Stimulated activated naive CD4-positive, alpha-beta T cell treated with Interleukin-2 at 50 U/mL for 16 hours (primary cell): ENCODE measurements around the gene RAP1GDS1.
"Not testable (repeated sequence)": the region's sequence is repeated elsewhere in the genome, so short reads cannot be mapped to it uniquely, and the experiment has no call there.

ENCODE experiments used
- DNase-seq: peaks from one replicate; lab custom pipeline; 2025; lab: John Stamatoyannopoulos, UW

RAP1GDS1 gene

DNA sequence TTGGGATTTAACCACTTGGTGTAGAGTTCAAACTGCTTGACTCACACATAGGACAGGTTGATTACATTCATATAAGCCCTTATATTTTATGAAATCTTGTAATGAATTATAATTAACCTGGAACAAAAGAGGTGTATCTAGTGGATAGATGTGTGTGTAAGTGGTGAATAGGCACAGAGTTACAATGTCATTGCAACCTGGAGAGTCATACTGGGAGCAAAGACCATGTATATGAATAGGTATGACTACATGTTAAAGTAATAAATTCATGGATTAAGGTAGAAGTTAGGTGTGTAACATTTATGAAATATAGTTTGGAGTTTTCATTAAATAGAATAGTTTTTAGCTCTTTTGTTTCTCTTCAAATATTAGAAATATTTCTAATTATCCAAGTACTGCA is 26.1 kb downstream of the RAP1GDS1 start:
- DNase-seq: no peak

DNA sequence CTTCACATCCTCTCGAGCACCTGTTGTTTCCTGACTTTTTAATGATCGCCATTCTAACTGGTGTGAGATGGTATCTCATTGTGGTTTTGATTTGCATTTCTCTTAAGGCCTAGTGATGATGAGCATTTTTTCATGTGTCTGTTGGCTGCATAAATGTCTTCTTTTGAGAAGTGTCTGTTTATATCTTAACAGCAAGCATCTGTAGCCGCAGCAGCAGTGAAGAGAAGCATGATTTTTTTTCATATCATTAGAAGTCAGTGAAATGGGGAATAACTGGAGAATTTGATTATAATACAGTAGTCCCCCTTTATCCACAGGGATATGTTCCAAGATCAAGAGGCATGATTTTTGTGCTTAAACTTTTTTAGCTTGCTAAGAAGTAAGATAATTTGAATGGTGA is 27.5 kb downstream of the RAP1GDS1 start:
- not testable (repeated sequence) for DNase-seq

DNA sequence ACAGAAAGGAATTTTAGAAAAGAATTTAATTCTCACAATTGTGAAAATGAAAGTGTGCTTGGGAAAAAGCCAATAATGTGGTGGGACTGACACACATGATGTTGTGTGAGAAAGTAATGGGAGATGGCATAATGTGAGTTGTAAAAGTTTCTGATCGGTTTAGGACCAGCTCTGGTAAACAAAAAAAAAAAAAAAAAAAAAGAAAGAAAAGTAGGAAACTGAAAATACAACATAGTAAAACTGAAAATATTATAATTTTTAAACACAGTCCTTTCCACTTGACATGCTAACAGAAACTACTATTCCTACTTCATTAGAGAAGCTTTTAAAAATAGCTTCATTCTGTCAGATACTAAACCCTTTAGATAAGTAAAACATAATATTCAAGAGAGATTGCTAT is 28.2 kb downstream of the RAP1GDS1 start:
- no peak for DNase-seq

DNA sequence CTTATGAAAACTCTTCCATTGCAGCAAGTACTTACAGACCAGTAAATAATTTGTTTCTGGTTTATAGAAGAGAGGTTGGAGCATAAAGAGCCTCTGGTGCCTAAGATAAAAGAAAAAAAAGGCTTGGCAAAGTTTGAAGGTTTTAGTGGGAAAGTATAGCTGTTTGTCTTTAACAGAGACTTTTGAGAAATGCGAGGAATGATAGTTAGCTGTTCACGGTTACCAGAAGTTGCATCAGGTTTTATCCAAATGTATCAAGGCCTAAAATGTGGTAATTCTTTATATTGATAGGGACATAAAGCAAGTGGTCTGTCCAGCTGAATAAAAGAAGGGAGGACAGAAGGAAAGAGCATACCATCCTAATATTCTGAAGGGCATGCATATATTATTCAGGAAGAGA is 29.3 kb downstream of the RAP1GDS1 start:
- no peak for DNase-seq

DNA sequence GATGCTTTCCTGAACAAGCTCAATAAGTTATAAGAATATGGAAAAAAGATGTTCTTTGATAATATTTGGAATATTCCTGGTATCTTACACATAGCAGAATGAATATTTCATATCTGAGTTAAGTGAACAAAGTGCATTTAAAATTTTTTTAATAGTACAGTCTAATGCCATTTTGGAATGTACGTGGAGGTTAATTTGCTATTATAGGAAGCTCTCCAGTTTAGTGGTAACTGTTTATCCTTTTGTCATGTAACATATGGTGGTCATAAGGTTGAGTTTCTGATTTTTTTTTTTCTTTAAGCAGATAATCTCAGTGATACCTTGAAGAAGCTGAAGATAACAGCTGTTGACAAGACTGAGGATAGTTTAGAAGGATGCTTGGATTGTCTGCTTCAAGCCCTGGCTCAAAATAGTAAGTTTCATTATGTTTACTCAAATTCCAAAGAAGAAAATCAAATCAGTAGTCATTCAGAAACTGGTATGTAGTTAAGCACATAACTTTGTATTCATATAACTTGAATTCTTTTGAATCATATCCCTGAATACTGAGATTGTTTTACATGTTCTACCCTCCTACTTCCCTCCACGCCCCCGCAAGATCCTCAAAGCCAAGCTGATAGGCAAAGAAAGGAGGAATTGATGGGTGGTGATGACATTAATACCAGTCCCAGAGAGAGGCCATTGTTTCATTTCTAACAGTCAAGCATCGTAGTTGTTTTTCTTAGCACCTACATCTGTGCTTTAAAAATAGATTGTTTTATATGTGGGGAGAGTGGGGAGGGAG is 32.1 kb downstream of the RAP1GDS1 start:
- DNase-seq: no peak

DNA sequence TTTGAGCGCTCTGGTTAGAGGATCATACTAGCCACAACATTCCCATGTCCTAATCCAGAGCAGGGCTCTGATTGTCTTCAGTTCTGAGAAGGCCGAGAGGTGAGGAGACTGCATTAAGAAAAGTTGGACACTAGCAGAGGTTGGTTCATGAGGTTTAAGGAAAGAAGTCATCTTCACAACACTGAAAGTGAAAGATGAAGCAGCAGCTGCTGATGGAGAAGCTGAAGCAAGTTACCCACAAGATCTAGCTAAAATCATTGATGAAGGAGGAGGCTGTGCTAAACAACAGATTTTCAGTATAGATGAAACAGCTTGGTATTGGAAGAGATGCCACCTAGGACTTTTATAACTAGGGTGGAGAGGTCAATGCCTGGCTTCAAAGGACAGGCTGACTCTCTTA is 36.8 kb downstream of the RAP1GDS1 start:
- DNase-seq: no peak

DNA sequence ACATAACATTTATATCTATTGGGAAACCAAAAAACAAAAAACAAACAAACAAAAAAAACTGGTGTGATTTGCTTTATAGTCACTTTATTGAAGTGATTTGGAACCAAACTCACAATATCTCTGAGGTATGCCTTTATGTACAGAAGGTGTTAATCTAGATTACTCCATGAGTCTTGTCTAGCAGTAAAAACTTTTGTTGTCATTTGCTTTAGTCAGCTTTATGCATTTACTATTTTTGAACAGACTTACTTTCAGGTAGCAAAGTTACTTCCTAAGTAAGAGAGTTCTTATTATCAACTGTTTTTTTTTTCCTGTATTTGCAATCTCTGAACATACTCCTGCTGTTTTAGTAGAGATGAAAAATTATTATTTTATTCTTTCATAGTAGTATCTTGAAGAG is 39.5 kb downstream of the RAP1GDS1 start:
- no peak for DNase-seq

DNA sequence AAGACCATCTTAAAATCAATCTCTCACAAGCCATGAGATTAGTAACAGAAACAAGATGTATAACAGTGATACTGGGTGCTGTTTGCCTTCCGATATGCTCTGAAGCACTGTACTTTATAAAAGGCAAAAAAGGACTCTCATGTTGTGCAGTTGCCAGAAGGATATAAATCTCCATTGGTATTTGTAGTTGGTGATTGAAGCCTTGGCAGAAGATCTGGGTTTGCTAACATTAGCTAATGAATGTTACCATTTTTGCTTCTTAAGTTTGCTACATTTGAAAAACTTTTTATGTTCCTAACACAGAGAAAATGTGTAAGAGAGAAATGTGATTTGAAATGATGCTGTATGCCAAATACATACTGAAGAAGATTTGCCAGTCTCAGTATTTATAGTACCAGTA is 44.4 kb downstream of the RAP1GDS1 start:
- DNase-seq: no peak

DNA sequence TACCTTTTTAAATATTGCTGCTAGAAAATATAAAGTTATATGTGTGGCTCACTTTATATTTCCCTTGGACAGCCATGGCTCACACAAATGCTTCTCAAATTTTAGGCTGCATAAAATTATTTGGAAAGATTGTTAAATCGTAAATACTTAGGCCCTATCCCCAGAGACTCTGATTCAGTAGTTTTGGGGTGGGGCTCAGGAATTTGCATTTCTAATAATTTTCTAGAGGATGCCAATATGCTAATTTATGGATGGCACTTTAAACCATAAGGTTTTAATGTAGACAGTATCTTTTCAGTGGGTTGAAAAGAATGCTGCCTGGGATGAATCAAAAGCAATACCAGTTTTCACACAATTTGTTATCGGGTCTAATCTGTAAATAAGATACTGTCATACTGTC is 49.7 kb downstream of the RAP1GDS1 start:
- DNase-seq: no peak

DNA sequence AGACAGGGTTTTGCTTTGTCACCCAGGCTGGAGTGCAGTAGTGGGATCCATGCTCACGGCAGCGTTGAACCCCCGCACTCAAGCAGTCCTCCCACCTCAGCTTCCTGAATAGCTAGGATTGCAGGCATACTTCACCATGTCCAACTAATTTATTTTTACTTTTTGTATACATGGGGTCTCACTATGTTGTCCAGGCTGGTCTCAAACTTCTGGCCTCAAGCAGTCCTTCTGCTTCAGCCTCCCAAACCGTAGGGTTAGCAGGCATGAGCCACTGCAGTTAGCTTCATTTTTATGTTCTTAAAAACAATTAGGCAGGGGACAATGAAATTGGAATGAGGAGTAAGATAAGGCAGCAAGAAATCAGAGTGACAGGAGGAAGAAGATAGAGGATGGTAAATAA is 50.5 kb downstream of the RAP1GDS1 start:
- no peak for DNase-seq

DNA sequence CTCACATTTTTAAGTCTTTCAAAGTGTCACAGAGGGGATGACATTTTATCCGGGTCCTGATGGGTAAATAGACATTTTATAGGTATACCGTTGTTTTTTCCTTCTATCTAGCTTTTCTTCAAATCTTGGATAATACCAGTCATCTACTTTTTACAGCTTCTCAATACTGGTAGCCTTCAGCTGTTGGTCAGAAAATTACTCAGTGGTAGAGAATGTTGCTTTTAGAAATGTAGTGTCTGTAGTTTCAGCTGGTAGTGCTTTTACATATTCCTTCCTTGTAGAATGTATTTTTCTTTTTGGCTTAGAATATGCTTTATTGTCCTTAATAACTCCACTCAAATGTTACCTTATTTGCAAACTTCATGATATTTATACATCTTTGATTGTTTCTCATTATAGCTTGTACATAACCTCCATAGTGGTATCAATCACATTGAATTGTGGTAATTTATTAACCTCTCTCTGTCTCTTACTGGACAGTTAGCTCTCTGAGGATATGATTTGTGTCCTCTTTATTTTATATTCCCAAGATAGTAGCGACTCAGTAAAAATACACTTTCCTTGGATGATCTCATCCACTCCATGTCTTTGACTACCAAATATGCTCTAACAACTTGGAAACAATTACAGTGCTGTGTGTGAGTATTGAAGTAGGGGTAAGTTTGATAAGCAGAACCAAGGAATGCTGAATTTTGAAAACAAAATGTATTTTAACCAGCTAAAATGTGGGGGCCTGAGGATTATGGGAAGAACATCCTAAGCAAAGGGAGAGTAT is 53.8 kb downstream of the RAP1GDS1 start:
- DNase-seq: no peak

DNA sequence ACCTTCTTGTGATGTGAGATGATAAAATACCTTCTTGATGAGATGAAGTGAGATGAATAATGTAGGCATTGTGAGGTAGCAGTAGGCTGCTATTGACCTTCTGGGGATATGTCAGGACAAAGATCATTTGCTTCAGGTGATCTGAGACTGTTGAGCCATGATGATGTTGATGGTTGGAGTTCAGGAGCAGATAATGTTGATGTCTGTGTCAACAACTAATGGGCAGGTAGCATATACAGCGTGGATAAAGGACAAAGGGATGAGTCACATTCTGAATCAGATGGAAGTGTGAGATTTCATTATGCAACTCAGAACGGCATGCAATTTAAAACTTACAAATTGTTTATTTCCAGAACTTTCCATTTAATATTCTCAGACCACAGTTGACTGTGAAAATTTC is 57.3 kb downstream of the RAP1GDS1 start:
- no peak for DNase-seq

DNA sequence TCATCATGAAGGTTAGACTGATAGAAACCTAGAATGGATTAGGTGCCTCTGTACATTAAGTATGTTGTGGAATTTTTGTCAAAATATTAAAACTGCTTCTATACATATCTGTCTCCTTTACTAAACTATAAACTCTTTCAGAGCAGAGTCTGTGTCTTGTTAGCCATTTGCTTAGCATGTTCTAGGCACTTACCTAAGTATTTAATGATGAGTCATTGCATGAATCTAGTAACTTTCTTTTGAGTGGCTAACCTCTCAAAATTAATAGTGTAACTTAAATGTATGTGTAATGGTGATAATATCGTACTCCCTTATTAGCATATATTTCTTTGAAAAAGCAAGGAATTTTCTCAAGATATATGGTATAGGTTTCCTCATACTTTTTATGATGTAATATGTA is 57.8 kb downstream of the RAP1GDS1 start:
- no peak for DNase-seq

DNA sequence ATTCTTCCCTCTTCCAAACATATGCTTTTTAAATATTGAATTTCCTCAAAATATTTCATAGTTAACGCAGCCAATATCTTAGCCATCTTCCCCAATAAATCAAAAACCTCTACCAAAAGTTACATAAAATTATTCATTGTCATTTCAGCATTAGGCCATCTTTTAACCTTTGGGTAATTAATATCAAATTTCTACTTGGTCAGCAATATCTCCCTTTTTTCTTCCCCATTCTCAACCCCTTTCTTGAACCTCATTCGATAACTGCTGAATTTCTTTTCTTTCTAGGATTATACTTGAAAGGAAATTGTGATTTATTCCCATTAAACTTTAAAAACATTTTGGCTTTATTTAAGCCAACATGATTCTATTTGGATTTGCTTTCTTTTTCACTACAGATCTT is 65.0 kb downstream of the RAP1GDS1 start:
- no peak for DNase-seq

DNA sequence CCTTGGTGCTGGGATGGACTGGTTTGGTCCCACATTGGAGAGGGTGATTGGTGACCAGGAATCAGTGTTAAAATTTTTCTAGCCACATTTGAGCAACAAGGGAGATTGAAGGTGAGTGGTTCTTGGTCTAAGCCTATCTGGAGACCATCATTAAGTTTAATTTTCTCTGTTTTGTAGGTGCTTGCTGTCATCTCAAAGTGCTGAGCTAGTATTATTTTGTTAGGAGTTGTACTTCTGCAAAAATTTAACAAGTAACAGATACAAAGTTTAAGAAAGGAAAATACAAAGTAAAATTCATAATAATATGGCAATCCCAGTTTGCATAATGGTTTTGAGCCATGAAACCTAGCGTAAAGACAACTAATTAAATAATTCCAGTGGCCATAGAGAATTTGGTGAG is 66.5 kb downstream of the RAP1GDS1 start:
- DNase-seq: no peak

DNA sequence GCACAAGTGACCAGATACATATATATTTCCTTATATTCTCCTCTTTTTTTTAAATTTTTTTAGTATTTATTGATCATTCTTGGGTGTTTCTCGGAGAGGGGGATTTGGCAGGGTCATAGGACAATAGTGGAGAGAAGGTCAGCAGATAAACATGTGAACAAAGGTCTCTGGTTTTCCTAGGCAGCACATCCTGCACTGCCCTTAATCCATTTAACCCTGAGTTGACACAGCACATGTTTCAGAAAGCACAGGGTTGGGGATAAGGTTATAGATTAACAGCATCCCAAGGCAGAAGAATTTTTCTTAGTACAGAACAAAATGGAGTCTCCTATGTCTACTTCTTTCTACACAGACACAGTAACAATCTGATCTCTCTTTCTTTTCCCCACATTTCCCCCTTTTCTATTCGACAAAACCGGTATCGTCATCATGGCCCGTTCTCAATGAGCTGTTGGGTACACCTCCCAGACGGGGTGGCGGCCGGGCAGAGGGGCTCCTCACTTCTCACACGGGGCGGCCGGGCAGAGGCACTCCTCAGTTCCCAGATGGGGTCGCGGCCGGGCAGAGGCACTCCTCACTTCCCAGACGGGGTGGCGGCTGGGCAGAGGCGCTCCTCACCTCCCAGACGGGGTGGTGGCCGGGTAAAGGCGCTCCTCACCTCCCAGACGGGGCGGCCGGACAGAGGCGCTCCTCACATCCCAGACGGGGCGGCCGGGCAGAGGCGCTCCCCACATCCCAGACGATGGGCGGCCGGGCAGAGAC is 68.9 kb downstream of the RAP1GDS1 start:
- not testable (repeated sequence) for DNase-seq

DNA sequence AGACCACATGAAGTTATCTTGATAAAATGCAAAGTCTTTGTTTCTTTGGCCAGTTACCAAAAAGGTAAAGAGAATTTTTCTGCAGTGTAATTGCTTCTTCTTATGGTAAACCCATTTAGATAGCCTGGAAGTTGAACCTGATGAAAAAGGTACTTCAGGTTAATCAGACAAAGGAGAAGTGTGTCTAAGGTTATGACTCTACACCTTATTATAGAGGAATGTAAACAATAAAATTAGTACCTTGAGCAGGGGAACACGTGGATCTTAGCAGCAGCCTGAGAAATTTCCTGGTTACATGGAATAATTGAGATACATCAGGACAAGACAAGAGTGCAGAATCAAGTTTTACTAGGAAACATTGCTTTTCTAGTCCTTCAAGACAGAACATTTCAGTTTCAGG is 70.8 kb downstream of the RAP1GDS1 start:
- DNase-seq: no peak

DNA sequence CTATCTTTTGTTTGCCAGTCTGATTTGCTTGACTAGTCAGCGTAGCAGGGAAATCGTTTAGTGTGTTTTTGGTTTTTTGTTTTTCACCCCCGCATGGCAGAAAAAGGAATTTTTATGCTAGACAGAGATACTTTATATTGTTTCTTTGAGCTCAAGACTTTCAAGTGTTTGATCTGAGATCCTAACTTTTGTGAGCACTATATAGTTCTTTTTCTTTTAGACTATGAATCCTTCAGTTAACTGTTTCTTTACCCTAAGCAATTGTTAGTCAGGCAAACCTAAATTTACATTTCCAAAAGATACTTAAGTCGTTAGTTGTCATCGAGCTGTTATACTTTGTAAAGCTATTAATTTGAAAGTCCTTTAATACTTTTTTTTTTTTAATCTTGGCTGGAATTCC is 73.3 kb downstream of the RAP1GDS1 start:
- no peak for DNase-seq

DNA sequence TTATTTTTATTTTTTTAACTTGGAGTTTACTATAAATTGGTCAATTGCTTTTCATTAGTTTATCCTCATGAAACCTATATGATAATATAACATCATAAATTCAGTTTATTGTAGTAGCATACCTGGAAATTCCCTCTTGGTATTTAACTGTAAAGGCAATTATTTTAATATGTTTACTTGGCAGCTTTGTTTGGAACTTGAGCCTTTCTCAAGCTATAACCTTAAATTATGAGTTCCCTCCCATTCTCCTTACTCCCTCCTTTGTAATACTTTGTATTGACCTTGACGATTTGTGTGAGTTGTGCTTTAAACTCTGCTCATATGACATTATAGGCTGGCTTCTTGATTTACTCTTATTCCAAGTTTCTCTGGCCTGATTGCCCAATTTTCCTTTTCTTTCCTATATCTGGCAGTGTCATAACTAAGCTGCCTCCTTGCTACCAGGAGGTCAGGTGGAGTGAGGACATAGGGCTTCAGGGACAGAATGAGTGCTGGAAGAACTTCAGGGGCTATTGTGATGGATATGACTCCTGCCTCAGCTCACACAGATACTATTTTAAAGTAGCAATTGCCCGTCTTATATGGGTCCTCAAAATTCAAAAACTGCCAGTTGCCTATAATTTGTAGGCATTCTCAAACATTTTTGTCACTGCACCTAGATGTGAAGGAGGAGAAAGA is 77.7 kb downstream of the RAP1GDS1 start:
- no peak for DNase-seq

DNA sequence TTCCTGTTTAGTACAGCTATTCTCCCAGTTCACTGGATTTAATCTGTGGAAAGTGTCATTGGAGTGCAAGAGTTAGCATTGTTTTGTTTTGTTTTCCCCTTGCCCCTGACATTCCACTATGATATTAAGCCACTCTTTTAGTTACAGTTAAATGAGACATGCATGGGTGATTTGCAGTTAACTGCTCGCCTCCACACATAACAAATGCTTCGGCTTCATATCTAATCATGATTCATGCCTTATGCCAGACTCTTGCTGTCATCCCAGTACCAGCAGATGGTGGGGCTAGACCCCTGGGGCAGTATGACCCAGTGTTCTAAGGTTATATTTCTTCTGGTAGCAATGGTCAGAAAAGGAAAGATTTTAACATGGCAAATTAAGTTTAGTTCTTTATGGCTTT is 80.1 kb downstream of the RAP1GDS1 start:
- no peak for DNase-seq

DNA sequence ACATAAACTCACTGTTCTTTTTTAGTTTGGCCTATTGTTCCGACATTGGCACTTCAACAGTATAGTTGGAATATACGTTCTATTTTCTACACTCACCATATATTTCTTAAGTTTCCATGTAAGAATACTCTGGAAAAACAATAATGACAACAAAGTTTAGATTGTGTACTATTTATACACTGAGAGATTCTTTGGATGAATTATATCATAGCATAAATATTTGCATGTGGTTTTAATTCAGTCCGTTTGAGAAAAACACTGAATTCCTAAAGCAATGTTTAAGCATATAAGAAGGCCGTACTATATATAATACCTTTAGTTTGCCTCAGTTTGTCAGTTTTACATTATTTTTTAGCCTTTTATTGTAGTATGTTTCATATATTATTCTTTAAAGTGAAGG is 82.4 kb downstream of the RAP1GDS1 start:
- no peak for DNase-seq

DNA sequence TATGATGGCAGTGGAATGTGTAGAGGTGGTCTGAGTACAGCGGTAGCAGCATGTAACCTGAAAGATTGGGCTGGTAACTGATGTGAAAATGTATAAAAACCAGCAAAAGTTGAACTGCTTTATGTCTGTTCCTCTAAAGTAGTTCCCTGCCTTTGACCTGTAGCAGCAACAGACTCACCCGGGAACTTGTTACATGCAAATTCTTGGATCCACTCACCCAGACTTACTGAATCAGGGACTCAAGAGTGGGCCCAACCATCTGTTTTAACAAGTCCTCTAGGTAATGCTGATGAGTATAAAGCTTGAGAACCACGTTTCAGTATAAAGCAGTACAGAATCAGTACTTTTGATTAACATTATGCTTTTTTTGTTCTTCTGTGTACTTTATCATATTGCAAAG is 84.7 kb downstream of the RAP1GDS1 start:
- no peak for DNase-seq
